Heart left ventricle (tissue), 16 donors: ENCODE measurements around the gene MTM1. TPM values are rescaled to one million over a fixed set of nuclear protein-coding genes. Genes with fewer than 3 reads are reported as not detected.

Experiments
- ATAC-seq, 4 donors: fragments of 200-7000 bp; cut with Tn5 transposase; one replicate each; pipeline ENCODE4 v1.9.1; 2020 to 2022; ENCODE audit warnings: moderate library complexity in 4 of 4, mild to moderate bottlenecking in 3 of 4, moderate number of reproducible peaks in 1 of 4
- DNase-seq, 5 donors: peaks; one replicate each; pipeline ENCODE4 v3.0.0-alpha.2; 2020
- H3K27ac ChIP-seq, 12 donors: fragments of 200-600 bp; sonication (generic) in 4 of 12; one replicate each; pipeline versions ENCODE4 v1.5.0 to v1.8.0; 2016 to 2022; ENCODE audit warnings: mild to moderate bottlenecking in 2 of 12
- H3K27me3 ChIP-seq, 9 donors: fragments of 200-600 bp; sonication (generic) in 2 of 9; one replicate each; pipeline versions ENCODE4 v1.5.1 to v1.8.0; 2016 to 2022; ENCODE audit warnings: mild to moderate bottlenecking in 3 of 9
- H3K36me3 ChIP-seq, 9 donors: fragments of 200-600 bp; sonication (generic) in 2 of 9; one replicate each; pipeline versions ENCODE4 v1.5.0 to v1.8.0; 2018 to 2022; ENCODE audit warnings: mild to moderate bottlenecking in 2 of 9
- H3K4me1 ChIP-seq, 12 donors: fragments of 200-600 bp; sonication (generic) in 4 of 12; one replicate each; pipeline versions ENCODE4 v1.5.0 to v1.8.0; 2016 to 2022; ENCODE audit warnings: mild to moderate bottlenecking in 3 of 12
- H3K4me3 ChIP-seq, 12 donors: fragments of 200-600 bp; sonication (generic) in 4 of 12; one replicate each; pipeline versions ENCODE4 v1.5.0 to v1.8.0; 2017 to 2022; ENCODE audit warnings: mild to moderate bottlenecking in 9 of 12, moderate library complexity in 4 of 12
- H3K9me3 ChIP-seq, 12 donors: fragments of 200-600 bp; sonication (generic) in 4 of 12; one replicate each; pipeline versions ENCODE4 v1.5.0 to v1.8.0; 2016 to 2022; ENCODE audit warnings: mild to moderate bottlenecking in 1 of 12
- CTCF ChIP-seq, 12 donors: fragments of 200-600 bp; sonication (generic) in 4 of 12; IDR thresholded peaks; one replicate each; pipeline versions ENCODE4 v1.5.0 to v1.8.0; 2018 to 2022; ENCODE audit warnings: antibody characterized with exemption in 12 of 12, mild to moderate bottlenecking in 5 of 12
- POLR2A ChIP-seq, 2 donors: fragments of 450-650 bp; IDR thresholded peaks; one replicate each; pipeline ENCODE4 v1.6.1; 2017; ENCODE audit warnings: antibody characterized with exemption in 2 of 2, mild to moderate bottlenecking in 2 of 2, moderate library complexity in 2 of 2
- WGBS, 4 donors: extraction: QIAGEN DNeasy Blood & Tissue Kit in 2 of 4; methylation state at CpG; one replicate each; pipeline versions ENCODE4 v1.1.5 to v1.1.7; 2013 to 2018; 5-methylcytosine and 5-hydroxymethylcytosine counted together
- intact Hi-C, 10 donors: fragments of 100-400 bp; cut with DNase I; formaldehyde crosslinking; loops; one replicate each; pipeline versions ENCODE4 v1.11.1 to v1.14.2; 2022
- polyA plus RNA-seq, 2 donors: library from polyadenylated mRNA; stranded (reverse); fragments of 200-250 nt; gene quantifications; one replicate each; pipeline ENCODE4 v1.2.3, GENCODE V29; 2013
- total RNA-seq, 9 donors: library from RNA; depleted of rRNA in 2 of 9; stranded (reverse); fragments of >200 nt in 2 of 9; fragmentation: NEBNext Ultra II Directional in 3 of 9; extraction: Animal tissue kit (Norgen Biotek cat#: 25700) in 3 of 9; gene quantifications; one replicate each; pipeline versions ENCODE4 v1.1.0 to v1.2.4, GENCODE V29; 2016 to 2023
- donor health status: ischemic (EF 13 %, LVEDD 7.1; RV severe dilation, severe dysfunction).
- donor health status: healthy with polysubstance abuse.
- donor health status: DM: no; HTN: yes; CAD: no.
- donor health status: DM: no; HTN: no; CAD: no.
- donor health status: ischemic (EF 25% LVEDD 6.9; RV normal size, moderate dysfunction).
- donor health status: ischemic (EF 25% LVEDD 5.7; RV mildly dilated, moderate dysfunction).
- donor health status: healthy.
- donor health status: DM: yes; HTN: yes; CAD: no.
- donor health status: ischemic (EF 35%, LVEDD 5.7; RV mildly dilated, moderate dysfunction).
- donor health status: nonischemic (EF 11% LVEDD 7.7; RV severe dilation, severe dysfunction).
- donor health status: DM: yes; HTN: yes; CAD: no.
- donor health status: PGD.
- donor health status: ischemic (EF 29% LVEDD 5.4; RV normal size, mild dysfunction).
- donor health status: nonischemic (EF 23%, LVEDD 6.1; RV moderate dilation, normal function).

The MTM1 gene
- total and polyA plus RNA-seq, 11 donors = 2.2 to 18.9 (median 10.1) TPM

- no peaks in the 10 kb centered on the region for H3K4me1 ChIP-seq
- no peak for ATAC-seq
- TF ChIP-seq CTCF (IDR thresholded peaks at IDR 0.05) = no peak
- no peak for TF ChIP-seq POLR2A (IDR thresholded peaks at IDR 0.05)
- no peak overlapping the region for H3K27ac ChIP-seq
- intact Hi-C loops = no loop called here
- no peak overlapping the region for H3K4me3 ChIP-seq
- DNase-seq = no peak
- H3K9me3 ChIP-seq = no peaks in the 10 kb centered on the region
- peaks cover 0 to 44% (median 13%) of the 10 kb centered on the region in 9 donors for H3K36me3 ChIP-seq
- H3K27me3 ChIP-seq = no peaks in the 10 kb centered on the region
Measured at GRCh38 chrX:150627957-150628356, 59.5 kb downstream of the MTM1 start.

DNA sequence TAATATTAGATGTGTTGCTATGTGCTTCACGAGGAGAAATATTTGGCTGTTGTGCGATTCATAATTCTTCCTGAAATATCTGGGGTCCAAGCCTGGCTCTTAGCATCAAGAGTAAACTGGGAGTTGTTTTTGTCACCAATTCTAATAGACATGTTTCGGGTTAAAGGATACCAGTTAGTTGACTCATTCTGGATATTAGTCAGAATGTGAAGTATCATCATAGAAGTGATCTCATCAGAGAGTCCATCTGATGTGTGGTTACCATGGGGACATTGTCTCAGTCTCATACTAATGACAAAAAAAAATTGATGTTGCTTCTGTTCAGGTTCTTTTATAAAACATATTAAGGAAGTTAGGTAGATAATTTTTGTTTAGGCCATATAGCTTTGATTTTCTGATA, 67.5 kb downstream of the MTM1 start:
- no peak overlapping the region for H3K4me3 ChIP-seq
- H3K27me3 ChIP-seq = no peaks in the 10 kb centered on the region
- H3K9me3 ChIP-seq = no peaks in the 10 kb centered on the region
- intact Hi-C loops = no loop called here
- TF ChIP-seq POLR2A (IDR thresholded peaks at IDR 0.05) = no peak
- TF ChIP-seq CTCF (IDR thresholded peaks at IDR 0.05) = no peak
- H3K27ac ChIP-seq = no peak overlapping the region
- 75 to 89% (median 88%) methylated on average over 3 of the region's 3 CpGs for WGBS, 4 donors
- DNase-seq (no peak), ATAC-seq (no peak)
- no peaks in the 10 kb centered on the region for H3K4me1 ChIP-seq
- peaks cover 0 to 31% (median 12%) of the 10 kb centered on the region in 9 donors for H3K36me3 ChIP-seq

DNA sequence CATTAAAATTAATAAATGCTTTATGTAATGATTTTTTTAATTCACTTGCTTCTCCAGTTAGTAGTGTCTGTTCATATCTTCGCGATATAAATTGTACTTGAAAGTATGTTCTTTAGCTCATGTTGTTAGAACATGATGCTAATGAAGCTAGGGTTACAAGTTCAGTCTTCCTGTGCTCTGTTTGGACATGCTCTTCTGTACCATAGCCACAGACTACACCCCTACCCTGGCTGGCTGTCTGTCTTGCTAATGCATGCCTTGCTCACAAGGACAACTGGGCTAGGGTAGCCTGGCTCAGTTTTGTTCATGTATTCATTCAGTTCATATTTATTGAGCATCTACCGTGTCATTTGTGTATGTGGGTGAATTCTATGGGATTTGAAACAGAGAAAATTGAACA, 74.0 kb downstream of the MTM1 start:
- WGBS, 4 donors = 84 to 98% (median 91%) methylated on average over 3 of the region's 3 CpGs
- Histone ChIP-seq H3K4me3 (no peak overlapping the region), H3K9me3 (no peaks in the 10 kb centered on the region), H3K27ac (no peak overlapping the region), H3K36me3 (peaks cover 0 to 69% (median 49%) of the 10 kb centered on the region in 9 donors), H3K27me3 (no peaks in the 10 kb centered on the region), H3K4me1 (no peaks in the 10 kb centered on the region)
- no peak for TF ChIP-seq CTCF (IDR thresholded peaks at IDR 0.05)
- no peak for TF ChIP-seq POLR2A (IDR thresholded peaks at IDR 0.05)
- DNase-seq (no peak), ATAC-seq (no peak)
- intact Hi-C loops = no loop called here

GRCh38 chrX:150643271-150643670, 74.8 kb downstream of the MTM1 start:
- no peak overlapping the region for H3K27ac ChIP-seq
- H3K9me3 ChIP-seq = no peaks in the 10 kb centered on the region
- DNase-seq (no peak), ATAC-seq (no peak)
- intact Hi-C loops = no loop called here
- no peaks in the 10 kb centered on the region for H3K4me1 ChIP-seq
- H3K27me3 ChIP-seq = no peaks in the 10 kb centered on the region
- TF ChIP-seq CTCF (IDR thresholded peaks at IDR 0.05) (no peak), POLR2A (IDR thresholded peaks at IDR 0.05) (no peak)
- peaks cover 0 to 73% (median 49%) of the 10 kb centered on the region in 9 donors for H3K36me3 ChIP-seq
- no peak overlapping the region for H3K4me3 ChIP-seq
- WGBS, 4 donors = 20 to 44% (median 36%) methylated on average over 1 of the region's 1 CpG
